Activated naive CD8-positive, alpha-beta T cell treated with anti-CD3 and anti-CD28 coated beads, Interleukin-2, amount 50 U/mL, for 16 hours (primary cell): Measurements from ENCODE around the gene PTPRCAP.
"Not testable (repeated sequence)": the region's sequence is repeated elsewhere in the genome, so short reads cannot be mapped to it uniquely, and the experiment has no call there.

Experiments used
- DNase-seq: peaks from one replicate; pipeline ENCODE4 v3.0.0-alpha.2; 2020; ENCODE audit warnings: low read depth, low spot score

The PTPRCAP gene

GRCh38 chr11:67437082-67437808 is at the start of gene PTPRCAP:
TSS of gene PTPRCAP (minus strand) at chr11:67437682. CDS start at chr11:67437619, 63 bp downstream.
- peak; percentile 44 for DNase-seq

- no peak for DNase-seq
These were observed 49.2 kb upstream of the PTPRCAP start for GRCh38 chr11:67486481-67487195.

GRCh38 chr11:67485873-67486361 is 48.4 kb upstream of the PTPRCAP start:
- not testable (repeated sequence) for DNase-seq

- peak; percentile 19 for DNase-seq
These were observed 47.4 kb upstream of the PTPRCAP start for GRCh38 chr11:67484847-67485311.

GRCh38 chr11:67483831-67484665 is 46.6 kb upstream of the PTPRCAP start:
- DNase-seq = no peak

- peak; percentile 95 for DNase-seq
These were observed 45.6 kb upstream of the PTPRCAP start, which contains the start of gene AIP for GRCh38 chr11:67482827-67483798. TSS of gene AIP (plus strand) at chr11:67483026. CDS start at chr11:67483159, 133 bp downstream.

- no peak for DNase-seq
These were observed 44.9 kb upstream of the PTPRCAP start for GRCh38 chr11:67482275-67482826.

GRCh38 chr11:67477344-67478050 is 40.0 kb upstream of the PTPRCAP start:
- DNase-seq = not testable (repeated sequence)

GRCh38 chr11:67476692-67477091 is 39.2 kb upstream of the PTPRCAP start:
- not testable (repeated sequence) for DNase-seq

- no peak for DNase-seq
These were observed 35.4 kb upstream of the PTPRCAP start for GRCh38 chr11:67472882-67473281.

GRCh38 chr11:67470337-67471002 is 33.0 kb upstream of the PTPRCAP start:
- DNase-seq = no peak

GRCh38 chr11:67469508-67469811 is 32.0 kb upstream of the PTPRCAP start:
- no peak for DNase-seq

GRCh38 chr11:67468759-67469507 is 31.5 kb upstream of the PTPRCAP start, which contains the start of gene TMEM134:
TSS of gene TMEM134 (minus strand) at chr11:67469251. CDS start at chr11:67469192, 59 bp downstream.
- peak; percentile 82 for DNase-seq

- no peak for DNase-seq
These were observed 30.9 kb upstream of the PTPRCAP start for GRCh38 chr11:67468456-67468758.

- DNase-seq = no peak
These were observed 30.6 kb upstream of the PTPRCAP start for GRCh38 chr11:67468056-67468455.

GRCh38 chr11:67466962-67467771 is 29.7 kb upstream of the PTPRCAP start:
- DNase-seq = no peak

GRCh38 chr11:67466367-67466766 is 28.9 kb upstream of the PTPRCAP start:
- DNase-seq = no peak

- not testable (repeated sequence) for DNase-seq
These were observed 28.0 kb upstream of the PTPRCAP start for GRCh38 chr11:67465530-67465929.
